Tibial artery (tissue), 4 donors: ENCODE data around the gene RAPGEF1.
A peak's percentile ranks its signal among the peaks of the same experiment; 100 is the strongest.

Experiments
- DNase-seq, 2 donors: peaks; one replicate each; pipeline ENCODE4 v3.0.0-alpha.2; 2019
- H3K27ac ChIP-seq, 2 donors: fragments of 200-600 bp; sonication (generic) in 1 of 2; 1 replicate in 1 of 2; 2 replicates in 1 of 2; pipeline ENCODE4 v1.5.1; 2018 to 2019; ENCODE audit warnings: mild to moderate bottlenecking in 1 of 2
- H3K27me3 ChIP-seq, 2 donors: fragments of 200-600 bp; sonication (generic) in 1 of 2; one replicate each; pipeline versions ENCODE4 v1.5.1 to v1.6.0; 2016 to 2019
- H3K36me3 ChIP-seq, 3 donors: fragments of 200-600 bp; sonication (generic) in 2 of 3; one replicate each; pipeline ENCODE4 v1.5.1; 2016 to 2019; ENCODE audit warnings: mild to moderate bottlenecking in 2 of 3
- H3K4me1 ChIP-seq, 4 donors: fragments of 200-600 bp; sonication (generic) in 2 of 4; 1 replicate in 3 of 4; 2 replicates in 1 of 4; pipeline ENCODE4 v1.5.1; 2016 to 2019
- H3K4me3 ChIP-seq, 2 donors: fragments of 200-600 bp; sonication (generic) in 1 of 2; 1 replicate in 1 of 2; 2 replicates in 1 of 2; pipeline ENCODE4 v1.5.1; 2018 to 2019; ENCODE audit warnings: mild to moderate bottlenecking in 2 of 2
- H3K9me3 ChIP-seq, 3 donors: fragments of 200-600 bp; sonication (generic) in 1 of 3; one replicate each; pipeline ENCODE4 v1.5.1; 2016 to 2019
- CTCF ChIP-seq, 2 experiments: fragments of 200-600 bp in 1 of 2; fragments of 450-650 bp in 1 of 2; IDR thresholded peaks; one replicate each; pipeline ENCODE4 v1.5.1; 2017 to 2019; ENCODE audit warnings: antibody characterized with exemption in 2 of 2, mild to moderate bottlenecking in 1 of 2, moderate library complexity in 1 of 2
- intact Hi-C: fragments of 100-400 bp; cut with DNase I; formaldehyde crosslinking; loops from one replicate; pipeline ENCODE4 v1.15.0; 2023; ENCODE audit warnings: low total_unique reads

RAPGEF1 gene

DNA sequence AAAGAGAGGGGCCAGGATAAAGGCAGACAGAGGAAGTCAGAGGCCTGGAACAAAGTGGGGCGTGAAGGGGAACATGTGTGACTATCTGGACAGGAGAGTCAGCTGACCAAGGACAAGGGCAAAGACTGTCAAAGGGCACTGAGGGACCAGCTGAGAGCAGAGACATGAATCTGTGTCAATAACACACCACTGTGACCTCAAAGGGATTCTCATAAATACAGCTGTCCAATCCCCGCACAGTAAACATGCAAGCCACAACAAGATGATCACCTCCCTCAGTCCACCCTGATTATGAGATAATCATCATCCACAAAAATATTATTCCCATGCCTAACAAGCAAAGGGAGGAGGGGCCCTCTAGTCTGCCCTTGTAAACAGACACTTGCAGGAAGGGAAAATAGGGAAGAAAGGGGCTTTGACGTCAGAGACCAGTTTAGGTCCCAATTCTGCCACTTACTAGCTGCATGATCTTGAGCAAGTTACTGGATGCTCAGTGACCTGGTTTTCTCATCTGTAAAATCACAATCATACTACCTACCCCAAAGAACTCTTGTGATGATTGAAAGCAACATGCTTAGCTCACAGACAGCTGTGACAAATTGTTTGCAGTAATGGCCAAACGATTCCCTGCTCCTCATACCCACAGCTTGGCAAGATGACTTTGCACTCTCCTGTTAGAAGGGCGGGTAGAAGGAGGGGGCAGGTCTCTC is 41.8 kb downstream of the RAPGEF1 start:
- no peaks in the 10 kb centered on the region for H3K9me3 ChIP-seq
- H3K4me1 ChIP-seq, result peaks cover 0 to 49% (median 27%) of the 10 kb centered on the region in 4 donors
- no peak overlapping the region for H3K4me3 ChIP-seq
- peak in 1 of 2 donors; percentile 40 for DNase-seq
- intact Hi-C loops, result no loop called here
- TF ChIP-seq CTCF (IDR thresholded peaks at IDR 0.05), result no peak
- no peaks in the 10 kb centered on the region for H3K27me3 ChIP-seq
- no peaks in the 10 kb centered on the region for H3K36me3 ChIP-seq
- H3K27ac ChIP-seq, result peak overlapping the region in 1 of 2 donors; percentile 37

DNA sequence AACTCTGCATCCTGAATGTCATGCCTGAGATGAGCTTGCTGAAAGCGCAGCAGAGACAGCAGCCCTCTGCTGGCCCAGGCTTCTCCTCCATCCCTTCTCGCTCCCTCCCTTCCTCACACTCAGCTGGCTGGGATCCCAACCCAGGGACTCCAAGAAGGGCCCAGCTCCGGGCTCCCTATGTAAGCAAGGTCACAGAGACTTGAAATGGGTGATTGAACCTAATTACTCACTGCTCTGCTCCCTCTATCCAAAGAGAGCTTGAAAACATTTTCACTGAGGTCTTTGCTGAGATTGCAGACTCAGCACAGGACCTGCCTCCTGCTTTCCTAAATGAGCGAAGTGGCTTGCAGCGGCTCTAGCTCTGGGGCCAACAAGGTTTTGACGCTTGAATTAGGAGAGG is 42.8 kb downstream of the RAPGEF1 start:
- Histone ChIP-seq H3K9me3 (no peaks in the 10 kb centered on the region), H3K27me3 (no peaks in the 10 kb centered on the region), H3K36me3 (no peaks in the 10 kb centered on the region), H3K4me3 (no peak overlapping the region), H3K4me1 (peaks cover 0 to 59% (median 34%) of the 10 kb centered on the region in 4 donors), H3K27ac (peak overlapping the region; percentile 11 to 13)
- intact Hi-C loops, result no loop called here
- peak in 1 of 2 donors; percentile 43 for DNase-seq
- TF ChIP-seq CTCF (IDR thresholded peaks at IDR 0.05), result peak in 1 of 2 experiments; percentile 25

DNA sequence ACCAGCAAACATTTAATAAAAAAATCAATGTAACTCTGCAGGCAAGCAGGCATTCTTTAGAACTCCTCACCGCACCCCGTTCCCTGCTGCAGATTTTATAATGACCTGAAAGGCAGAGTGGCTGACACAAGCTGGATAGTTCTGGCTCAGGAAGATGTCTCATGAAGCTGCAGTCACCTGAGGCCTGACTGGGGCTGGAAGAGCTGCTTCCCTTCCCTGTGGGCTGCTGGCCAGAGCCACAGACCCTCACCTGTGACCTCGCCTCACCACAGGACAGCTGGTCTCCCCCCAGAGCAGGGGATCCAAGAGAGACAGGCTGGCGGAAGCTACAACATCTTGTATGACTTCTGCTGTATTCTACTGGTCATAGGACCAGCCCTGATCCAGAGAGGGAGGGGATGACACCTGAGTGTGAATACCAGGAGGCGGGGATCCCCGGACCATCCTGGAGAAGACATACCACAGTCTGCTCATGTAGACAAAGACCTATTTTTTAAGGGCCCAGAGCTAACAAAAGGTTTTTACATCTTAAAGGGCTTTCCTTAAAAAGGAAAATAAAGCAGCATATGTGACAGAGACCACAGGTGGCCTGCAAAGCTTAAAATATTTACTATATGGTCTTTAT is 43.9 kb downstream of the RAPGEF1 start:
- H3K4me3 ChIP-seq, result no peak overlapping the region
- no peak for DNase-seq
- peaks cover 0 to 64% (median 37%) of the 10 kb centered on the region in 4 donors for H3K4me1 ChIP-seq
- no peaks in the 10 kb centered on the region for H3K9me3 ChIP-seq
- intact Hi-C loops, result no loop called here
- H3K36me3 ChIP-seq, result no peaks in the 10 kb centered on the region
- H3K27me3 ChIP-seq, result no peaks in the 10 kb centered on the region
- no peak for TF ChIP-seq CTCF (IDR thresholded peaks at IDR 0.05)
- no peak overlapping the region for H3K27ac ChIP-seq

DNA sequence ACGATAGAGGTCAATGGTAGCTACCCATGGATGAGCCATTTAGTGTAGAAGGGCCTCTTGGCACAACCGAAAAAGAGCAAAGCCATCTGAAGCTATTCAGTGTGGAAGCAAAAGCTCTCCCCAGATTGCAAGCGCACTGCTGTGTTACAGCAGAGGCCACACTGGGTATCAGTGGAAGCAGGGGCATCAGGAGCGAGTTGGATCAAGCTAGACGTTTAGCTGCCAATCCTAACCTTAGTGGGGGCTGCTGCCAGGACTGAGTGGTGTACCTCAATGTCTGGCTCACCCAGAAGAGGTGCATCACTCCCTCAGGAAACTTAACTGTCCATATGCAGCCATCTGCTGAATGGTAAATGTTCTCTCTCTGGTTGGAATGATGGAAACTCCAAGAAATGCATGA is 44.5 kb downstream of the RAPGEF1 start:
- Histone ChIP-seq H3K9me3 (no peaks in the 10 kb centered on the region), H3K4me1 (peaks cover 0 to 64% (median 37%) of the 10 kb centered on the region in 4 donors), H3K27ac (no peak overlapping the region), H3K4me3 (no peak overlapping the region), H3K36me3 (no peaks in the 10 kb centered on the region), H3K27me3 (no peaks in the 10 kb centered on the region)
- no peak for DNase-seq
- TF ChIP-seq CTCF (IDR thresholded peaks at IDR 0.05), result no peak
- intact Hi-C loops, result no loop called here

GRCh38 chr9:131693651-131694597 is 46.0 kb downstream of the RAPGEF1 start:
- no peak for TF ChIP-seq CTCF (IDR thresholded peaks at IDR 0.05)
- DNase-seq, result no peak
- intact Hi-C loops, result no loop called here
- no peaks in the 10 kb centered on the region for H3K36me3 ChIP-seq
- H3K9me3 ChIP-seq, result no peaks in the 10 kb centered on the region
- no peaks in the 10 kb centered on the region for H3K27me3 ChIP-seq
- no peak overlapping the region for H3K27ac ChIP-seq
- H3K4me1 ChIP-seq, result peaks cover 0 to 52% (median 36%) of the 10 kb centered on the region in 4 donors
- no peak overlapping the region for H3K4me3 ChIP-seq
